ENCODE data around the gene FBXO38.
"Not testable (repeated sequence)": the region's sequence is repeated elsewhere in the genome, so short reads cannot be mapped to it uniquely, and the experiment has no call there.

FBXO38 gene

DNA sequence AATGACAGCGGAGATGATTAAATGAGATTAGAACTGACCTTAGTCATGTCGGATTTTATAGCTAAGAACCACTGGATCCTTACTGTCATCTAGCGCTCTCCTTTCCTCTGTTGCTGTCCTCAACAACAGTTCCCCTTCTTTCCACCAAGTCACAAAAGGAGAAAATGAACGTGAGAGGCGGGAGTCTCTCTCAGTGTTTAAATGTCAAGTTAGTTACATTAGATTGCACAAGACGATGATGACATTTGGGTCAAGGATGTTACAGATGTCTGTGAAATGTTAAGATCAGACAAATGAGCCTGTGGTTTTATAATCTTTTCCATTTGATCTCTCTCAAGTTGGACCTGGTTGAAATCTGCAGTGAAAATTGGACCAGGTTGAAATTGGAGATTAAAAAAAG, 53.5 kb downstream of the FBXO38 start:
- no peak for DNase-seq

DNA sequence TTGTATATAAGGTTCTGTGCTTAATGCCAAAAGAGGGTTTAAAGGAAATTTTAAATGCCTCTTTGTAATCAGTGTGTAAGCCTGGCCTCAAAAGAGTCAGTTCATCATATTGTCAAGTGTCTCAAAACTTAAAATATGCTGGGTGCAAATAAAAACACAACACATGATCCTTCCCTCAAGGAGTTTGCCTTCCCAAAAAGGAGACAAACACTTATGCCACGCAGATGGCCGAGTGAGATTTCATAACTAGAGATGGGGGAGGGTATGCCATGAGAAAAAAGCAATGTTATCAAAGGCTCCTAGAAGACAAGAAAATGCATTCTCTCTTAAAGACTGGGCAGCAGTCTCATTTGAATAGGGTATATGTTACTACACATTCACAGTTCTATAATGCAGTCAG, 55.2 kb downstream of the FBXO38 start:
- DNase-seq = no peak

DNA sequence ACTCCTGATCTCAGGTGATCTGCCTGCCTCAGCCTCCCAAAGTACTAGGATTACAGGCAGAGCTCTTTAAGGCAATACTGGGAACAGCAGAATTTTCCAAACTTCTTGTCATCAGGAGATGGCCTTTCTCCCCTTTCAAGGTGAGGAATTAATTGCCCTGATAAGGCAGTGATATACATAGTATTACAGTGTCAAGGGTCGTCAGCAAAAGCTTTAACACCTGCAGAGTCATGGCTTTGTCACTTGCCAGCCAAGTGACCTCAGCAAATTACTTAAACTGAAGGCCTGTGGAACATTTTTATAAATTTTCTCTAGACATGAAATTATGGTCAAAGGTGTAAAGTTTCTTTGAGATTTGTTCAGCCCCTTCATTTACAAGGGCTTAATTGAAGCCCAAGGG, 59.5 kb downstream of the FBXO38 start:
- DNase-seq = no peak

DNA sequence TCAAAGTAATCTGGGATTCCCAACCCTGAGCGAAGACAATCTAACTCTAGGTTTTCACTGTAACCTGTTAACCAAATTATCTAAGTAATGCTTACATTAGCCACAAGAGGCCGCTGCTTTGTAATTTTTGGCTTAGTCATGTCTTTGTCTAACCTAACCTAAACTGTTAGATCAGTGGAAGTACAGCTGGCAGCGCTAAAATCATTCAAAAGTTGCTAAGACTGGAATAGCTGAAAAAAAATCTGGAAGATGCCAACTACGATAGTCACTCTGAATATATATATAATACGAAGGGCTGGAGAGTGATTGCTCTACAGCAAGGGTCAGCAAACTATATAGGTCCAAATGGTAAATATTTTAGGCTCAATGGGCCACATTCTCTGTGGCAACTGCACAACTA, 60.2 kb downstream of the FBXO38 start:
- peak; percentile 41 for DNase-seq

DNA sequence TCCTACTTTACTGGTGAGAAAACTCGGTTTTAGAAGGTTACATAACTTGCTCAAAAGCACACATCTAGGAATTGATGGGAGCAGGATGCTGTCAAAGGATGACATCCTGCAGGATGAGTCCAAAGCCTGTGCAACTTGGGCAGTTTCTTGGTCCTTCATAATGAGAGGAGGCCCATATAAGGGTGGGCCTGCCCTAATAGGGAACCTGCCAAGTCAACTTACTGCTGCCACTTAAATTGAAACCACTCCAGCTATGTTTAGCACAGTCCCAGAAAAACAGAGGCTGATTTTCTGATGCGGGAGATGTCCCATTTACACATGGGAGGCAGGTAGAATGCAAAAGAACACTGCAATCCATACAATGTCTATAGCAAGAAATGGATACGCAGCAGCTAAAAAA, 61.8 kb downstream of the FBXO38 start:
- DNase-seq = no peak

DNA sequence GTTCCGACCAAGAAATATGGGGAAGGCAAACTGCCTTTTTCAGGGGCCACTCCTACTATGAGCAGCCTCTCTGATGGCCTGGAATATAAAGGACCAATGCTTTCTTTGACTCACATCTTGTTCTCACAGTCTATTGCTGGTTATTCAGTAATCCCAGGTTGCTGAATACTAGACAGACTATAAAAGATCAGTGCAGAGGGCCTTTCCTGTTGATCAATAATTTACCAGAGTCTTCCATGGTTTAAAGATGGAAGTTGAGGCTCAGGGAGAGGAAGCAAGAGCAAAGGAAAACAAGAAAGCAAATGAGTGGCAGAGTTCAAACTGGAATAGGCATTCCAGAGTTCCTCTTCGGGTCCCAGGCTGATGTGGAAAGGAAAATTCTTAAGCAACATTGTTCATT, 62.9 kb downstream of the FBXO38 start:
- no peak for DNase-seq

DNA sequence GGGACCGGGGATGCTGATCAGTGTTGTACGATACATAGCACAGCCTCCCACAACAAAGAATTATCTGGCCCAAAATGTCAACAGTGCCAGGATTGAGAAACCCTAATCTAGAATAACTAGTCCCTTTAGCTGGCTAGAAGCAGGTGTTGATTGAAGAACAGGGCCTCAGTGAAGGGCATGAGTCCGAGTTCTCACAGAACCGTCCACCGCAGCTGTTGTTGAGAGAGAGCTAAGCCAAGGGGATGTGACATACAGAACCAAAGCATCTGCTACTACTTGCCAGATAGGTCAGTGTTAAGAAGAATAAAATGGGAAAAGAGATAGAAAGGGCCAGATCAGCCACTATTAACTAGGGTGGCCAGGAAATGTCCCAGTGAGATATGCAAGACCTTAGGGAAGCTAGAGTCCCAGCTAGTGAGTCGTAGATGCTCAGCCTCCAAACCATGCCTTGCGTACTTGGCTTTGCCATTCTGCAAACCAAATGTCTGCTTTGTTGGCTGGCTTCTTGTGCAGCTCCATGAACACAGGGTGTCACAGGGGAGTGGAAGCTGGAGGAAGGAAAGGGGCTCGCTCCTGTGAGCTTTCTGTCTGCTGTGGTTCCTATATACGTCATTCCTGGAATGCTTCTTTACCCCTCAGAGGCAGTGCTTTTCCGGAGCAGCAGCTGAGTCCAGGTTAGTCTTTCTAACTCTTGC, 68.9 kb downstream of the FBXO38 start:
- DNase-seq = no peak

DNA sequence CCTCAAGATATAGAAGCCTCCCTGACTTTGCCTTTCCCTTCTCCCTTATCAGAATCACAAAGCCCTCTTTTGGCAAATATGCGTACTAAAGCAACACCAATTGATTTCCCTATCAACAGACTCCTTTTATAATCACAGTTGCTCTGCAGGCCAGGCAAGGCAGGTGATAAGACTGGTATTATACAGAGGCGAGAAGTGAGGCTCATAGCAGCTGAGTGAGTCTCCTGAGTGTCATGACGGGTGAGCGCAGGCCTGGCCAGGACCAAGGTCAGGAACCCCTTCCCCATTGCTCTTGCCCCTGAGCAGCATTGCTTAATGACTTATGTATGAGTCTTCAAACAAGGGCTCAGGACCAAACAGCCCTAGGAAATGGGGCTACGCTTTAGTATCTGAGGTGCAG, 70.8 kb downstream of the FBXO38 start:
- no peak for DNase-seq

DNA sequence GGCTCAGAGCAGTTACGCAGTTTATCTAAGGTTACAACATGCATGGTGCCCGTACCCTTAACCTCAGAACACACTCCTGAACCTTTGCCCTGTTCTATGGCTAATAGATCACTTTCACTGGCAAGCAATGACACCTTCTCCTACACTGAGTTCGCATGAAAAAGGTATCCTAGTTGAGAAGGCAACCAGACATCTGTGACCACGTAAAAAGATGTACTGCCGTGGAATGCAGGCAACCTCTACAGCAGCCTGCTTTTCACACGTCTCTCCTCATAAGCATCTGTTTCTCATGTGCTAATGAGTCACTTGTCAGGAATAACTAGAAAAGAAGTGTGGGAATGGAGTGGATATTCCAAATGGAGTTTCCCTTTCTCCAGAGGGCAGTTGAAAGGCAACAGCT, 71.4 kb downstream of the FBXO38 start:
- DNase-seq = no peak

DNA sequence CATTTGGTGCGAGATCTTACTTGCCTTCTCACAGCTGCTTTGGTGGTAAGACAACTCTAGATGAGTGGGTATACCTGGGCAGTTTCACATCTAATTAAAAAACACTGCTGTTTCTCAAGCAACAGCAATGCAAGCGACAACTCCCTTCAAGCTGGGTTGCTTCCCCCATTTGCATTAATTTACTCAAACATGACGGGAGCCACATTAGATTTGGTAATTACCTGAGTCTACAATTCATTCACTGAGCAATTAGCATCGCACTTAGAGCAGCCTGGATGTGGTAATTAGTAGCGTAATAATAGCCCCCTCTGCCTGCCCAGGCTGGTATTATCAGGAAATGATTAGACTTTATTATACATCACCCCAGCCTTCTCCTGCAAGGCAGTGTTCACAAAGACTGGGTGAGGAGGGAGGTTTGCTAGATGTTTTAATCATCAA, 73.4 kb downstream of the FBXO38 start:
- DNase-seq = no peak

DNA sequence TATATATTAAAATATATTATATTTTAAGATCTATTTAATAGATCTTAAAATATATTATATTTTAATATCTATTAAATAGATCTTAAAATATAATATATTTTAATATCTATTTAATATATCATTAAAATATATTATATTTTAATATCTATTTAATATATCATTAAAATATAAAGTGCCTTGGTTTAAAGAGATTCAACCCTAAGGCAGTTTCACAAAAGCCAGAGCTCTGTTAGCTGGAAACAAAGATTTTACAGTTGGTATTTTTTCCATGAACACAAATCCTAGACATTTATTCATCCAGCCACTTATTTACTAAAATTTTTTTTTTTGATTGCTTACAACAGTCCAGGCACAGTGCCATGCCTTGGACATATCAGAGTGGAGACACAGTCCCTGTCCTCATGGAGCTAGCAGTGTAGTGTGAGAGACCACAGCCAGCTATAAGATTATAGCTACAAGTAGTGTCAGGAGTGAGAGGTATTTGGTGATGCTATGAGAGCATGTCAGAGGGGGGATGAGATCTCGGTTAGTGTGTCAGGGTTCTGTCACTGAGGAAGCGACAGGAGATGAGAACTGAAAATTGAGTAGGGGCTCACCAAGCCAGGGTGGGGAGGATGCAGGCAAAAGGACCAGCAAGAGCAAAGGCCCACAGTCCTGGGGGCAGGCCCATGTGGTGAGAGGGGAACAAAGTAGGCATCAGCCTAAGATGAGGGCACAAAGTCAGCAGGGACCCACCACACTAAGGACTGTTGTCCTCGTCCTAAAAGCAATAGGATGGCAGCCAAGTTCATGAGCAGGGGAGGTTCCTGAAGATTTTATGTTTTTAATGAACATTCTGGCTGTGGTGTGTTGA, 74.5 kb downstream of the FBXO38 start:
- no peak for DNase-seq

DNA sequence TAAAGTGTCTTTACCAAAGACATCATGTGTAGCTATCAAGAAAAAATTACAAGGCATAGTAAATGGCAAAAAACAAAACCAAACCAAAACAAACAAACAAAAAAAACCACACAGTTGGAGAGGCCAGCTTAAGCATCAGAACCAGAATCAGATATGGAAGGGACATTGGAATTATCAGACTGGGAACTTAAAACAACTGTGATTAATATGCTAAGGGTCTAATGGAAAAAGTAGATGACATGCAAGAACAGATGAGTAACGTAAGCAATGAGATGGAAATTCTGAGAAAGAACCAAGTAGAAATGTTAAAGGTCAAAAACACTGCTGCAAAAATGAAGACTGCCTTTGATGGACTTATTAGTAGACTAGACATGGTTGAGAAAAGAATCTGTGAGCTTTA, 75.9 kb downstream of the FBXO38 start:
- no peak for DNase-seq

DNA sequence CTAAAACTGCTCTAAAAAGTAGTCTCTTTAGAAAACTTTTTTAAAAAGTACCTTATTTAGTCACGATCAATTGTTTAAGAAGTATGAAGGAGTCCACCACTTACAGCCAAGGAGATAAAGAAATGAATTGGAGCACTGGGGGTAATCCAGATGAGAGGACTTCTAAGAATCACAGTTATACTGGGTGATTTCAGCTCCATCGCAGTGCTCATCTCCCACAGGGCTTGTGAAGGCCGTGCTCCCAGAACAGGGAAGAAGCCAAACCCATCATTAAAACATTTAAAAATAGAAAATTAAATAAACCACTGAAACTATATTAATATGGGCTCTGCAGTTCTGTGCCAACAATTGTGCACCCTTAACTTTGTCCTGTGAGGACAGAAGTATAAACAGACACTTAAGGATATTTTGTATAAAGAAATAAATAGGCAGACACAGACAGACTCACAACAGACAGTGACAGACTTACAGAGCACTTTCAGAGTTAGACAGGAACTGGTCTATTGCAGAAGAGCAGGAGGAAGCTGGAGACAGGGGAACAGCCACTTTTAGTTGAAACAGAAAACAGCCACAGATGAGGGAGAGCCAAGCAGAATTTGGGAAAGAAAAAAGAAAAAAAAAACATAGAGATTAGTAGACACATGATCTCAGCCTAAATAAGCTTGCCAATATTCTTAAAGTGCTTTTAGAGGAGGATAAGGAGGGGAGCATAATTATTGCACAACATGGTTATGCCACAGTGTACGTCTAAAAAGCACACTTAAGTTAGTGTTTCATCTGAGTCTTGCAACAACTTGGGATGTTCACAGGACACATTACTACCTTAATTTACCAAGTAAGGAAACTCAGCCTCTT, 81.8 kb downstream of the FBXO38 start:
- DNase-seq = no peak

DNA sequence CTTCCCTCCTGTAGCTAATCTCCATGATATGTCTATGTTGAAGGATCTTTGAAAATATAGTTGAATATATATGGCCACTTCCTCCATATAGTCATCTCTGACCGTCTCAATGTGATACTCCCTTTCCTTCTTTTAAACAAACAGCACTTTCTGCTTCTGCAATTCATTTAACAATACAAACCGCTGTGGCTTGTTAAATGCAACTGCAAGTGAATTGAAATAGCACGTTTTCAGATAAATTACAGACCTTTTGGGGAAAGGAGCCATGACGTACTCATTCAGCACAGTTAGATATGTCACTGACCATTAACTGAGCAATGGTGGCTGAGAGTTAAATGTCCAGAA, 82.5 kb downstream of the FBXO38 start:
- no peak for DNase-seq

DNA sequence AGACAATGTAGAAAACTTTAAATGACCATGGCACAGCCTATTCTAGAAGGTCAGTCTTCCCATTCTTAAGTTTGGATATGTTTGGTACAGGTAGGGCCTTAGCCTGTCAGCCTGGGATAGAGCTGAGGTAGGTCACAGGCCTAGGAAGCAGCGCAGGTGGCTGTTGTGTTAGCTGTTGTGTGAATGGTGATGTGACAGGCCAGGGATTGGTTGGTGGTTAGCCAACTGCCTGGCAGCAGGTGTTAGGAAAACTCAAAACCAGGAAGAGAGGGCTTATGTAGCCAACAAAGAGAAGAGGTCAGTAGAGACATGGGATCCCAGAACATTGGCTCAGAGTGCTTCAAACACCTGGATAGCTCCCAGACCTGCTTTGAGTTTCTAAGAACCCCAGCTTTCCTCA, 84.2 kb downstream of the FBXO38 start:
- DNase-seq = no peak

DNA sequence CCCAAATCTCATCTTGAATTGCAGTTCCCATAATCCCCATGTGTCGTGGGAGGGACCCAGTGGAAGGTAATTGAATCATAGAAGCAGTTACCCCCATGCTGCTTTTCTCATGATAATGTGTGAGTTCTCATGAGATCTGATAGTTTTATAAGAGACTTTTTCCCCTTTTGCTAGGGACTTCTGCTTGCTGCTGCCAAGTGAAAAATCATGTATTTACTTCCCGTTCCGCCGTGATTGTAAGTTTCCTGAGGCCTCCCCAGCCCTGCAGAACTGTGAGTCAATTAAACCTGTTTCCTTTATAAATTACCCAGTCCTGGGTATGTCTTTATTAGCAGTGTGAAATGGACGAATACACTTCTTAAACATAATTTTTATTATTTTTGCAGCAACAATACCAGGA, 85.0 kb downstream of the FBXO38 start:
- not testable (repeated sequence) for DNase-seq

DNA sequence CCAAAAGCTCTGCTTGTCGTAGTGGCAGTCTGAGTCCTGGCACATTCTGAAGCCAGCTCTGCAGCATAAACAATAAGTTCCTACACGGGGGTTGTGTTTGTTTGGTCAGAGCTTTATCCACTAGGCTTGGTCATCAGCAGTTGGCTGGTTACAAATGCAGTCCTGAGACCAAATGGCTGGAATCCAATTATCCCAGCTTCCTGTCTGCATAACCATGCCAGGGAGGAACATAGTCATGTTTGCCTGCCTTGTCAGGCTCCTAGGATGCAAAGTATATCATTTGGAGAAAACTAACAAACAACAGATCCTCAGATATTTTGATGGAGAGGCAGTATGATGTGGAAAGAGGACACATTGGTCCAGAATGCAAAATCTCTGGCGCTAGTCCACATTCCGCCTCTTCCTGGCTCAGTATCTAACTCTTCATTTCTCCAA, 85.8 kb downstream of the FBXO38 start:
- DNase-seq = no peak

DNA sequence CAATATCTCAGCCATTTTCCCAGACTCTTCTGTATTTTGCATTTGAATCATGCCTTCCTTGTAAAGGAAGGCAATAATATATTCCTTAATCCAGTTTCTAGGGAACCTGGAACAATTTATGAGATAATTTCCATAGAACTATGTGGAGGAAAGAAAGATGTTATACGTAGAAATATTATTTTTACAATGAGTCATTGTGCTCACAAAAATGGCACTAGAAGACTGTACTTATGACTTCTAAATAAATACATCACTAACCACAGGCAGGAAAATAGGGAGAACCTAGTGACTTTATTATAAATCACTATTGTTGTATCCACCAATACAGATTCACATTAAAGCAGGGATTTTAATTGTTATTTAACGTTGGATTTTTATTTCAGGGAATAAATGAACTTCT, 87.6 kb downstream of the FBXO38 start:
- DNase-seq = no peak

DNA sequence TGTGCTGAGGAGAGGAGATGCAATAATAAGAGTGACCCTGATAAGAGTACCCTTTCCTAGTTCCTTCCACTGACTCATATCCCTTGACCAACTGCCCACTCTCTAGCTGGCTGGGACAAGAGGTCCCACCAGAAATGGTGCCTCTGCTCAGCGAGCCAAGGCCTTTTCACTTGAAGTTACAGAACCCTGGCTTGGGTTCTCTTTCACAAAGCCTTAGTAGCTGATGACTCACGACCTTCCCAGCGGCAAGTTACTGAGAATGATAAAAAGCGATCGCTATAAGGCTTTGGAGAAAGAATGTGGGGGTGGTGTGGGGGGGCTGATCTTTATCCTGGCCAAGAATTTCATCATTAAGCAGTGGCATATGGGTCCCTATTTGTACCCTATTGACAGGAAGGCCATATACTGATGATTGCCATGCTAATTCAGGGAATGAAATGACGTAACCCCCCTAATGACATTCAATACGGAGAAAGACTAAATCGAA, 90.3 kb downstream of the FBXO38 start:
- DNase-seq = no peak

DNA sequence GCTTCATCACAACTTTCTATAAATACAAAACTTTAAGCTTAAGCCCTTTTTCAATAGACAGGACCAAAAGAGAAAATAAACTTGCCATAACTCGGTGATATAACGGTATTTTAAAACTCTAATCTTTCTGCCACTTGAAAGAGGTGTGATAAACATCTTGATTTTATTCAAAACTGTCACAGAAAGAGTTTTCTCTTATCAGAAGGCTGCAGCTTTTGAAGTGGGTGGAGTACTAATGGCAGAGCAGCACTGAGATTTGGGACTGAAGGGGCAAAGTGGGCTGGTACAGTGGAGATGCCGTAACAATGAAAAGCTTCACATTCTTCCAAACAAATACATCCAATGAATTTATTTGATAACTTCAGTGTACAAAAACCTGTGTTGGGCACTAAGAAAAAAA, 92.5 kb downstream of the FBXO38 start:
- no peak for DNase-seq

DNA sequence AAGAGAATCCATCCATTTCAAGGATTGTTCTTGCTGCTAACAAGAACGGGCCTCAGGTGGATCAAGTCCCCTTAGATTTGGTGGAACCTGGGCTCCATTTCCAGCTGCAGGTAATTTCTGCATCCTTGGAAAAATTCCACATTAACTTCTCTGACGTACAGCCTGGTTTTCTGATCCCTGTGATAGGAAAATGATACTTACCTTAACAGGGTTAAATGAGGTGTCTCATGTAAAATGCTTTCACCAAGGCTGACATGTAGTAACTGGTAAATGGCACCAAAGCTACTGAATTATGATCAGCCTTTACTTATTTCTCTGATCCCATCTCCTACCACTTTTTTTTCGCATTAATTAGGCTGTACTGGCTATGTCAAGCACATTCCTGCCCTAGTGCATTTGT, 93.7 kb downstream of the FBXO38 start:
- no peak for DNase-seq

DNA sequence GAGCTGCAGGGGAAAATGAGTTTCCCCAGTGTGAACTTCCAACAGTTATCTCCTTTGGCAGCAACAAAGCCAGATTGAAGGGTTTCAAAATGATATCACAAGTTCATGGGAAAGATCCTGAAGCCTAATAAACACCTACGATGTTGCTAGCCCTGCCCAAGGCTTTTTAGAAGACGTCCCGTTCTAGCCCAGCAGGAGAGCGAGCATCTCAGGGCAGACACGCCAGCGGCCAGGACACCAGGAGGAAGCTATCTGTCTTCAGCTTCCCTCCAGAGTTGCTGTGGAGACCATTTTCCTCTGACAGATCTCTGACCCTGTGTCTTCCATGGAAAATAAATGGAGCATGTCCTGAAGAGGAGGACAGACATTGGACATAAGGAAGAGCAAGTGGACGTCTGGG, 98.4 kb downstream of the FBXO38 start:
- DNase-seq = no peak

DNA sequence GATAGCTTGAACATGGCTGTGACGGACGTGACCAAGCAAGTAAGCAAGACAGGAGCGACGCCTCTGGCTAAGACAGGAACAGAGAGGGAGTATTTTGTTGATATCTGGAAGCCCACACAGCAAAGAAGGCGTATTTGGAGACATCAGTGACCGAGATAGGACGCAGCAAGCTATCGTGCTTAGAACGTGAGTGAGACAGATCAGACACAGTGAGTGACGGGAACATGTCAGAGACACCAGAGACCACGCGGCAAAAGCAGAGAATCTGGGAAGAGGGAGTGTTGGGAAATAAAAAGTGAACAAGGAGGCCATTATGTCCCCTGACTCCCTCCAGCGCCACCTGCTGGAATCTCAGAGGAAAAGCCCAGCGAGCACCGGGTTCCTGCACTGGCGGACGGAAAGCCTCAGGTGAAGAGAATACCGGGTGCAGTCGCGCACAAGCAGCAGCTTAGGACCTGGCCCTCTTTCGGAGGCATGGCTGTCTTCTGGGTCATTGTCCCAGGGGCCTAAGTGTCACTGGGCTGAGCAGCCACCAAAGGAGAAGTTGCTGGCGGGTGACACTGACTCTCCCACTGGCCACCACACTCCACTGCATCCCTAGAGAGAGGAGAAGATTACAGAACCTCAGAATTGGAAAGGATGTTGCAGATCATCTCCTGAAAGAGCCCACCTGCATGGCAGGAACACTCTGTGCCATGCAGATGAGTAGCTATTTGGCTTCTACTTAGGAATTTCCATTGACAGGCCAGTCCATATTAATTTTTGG, 99.1 kb downstream of the FBXO38 start:
- DNase-seq = no peak
